WTC11 (cell line): ENCODE data around the gene PCSK2. TPM values are rescaled to one million over a fixed set of nuclear protein-coding genes. Genes with fewer than 3 reads are reported as not detected.
"Not testable (repeated sequence)": the region's sequence is repeated elsewhere in the genome, so short reads cannot be mapped to it uniquely, and the experiment has no call there.

ENCODE experiments used
- ATAC-seq: fragments of 200-7000 bp; cut with Tn5 transposase; 2 replicates; pipeline ENCODE4 v1.10.0; 2021; ENCODE audit warnings: mild to moderate bottlenecking, moderate library complexity
- CTCF ChIA-PET: fragments of 300-600 bp; sonication (Branson Sonifier 250); formaldehyde crosslinking; loops from one replicate; lab custom pipeline; 2021; ENCODE audit warnings: antibody characterized with exemption; lab: Charles Lee
- POLR2A ChIA-PET: fragments of 350-600 bp; sonication (Branson Sonifier 250); formaldehyde crosslinking; loops from one replicate; lab custom pipeline; 2021; ENCODE audit warnings: antibody characterized with exemption; lab: Charles Lee
- DNase-seq: peaks from one replicate; pipeline ENCODE4 v3.0.0; 2021; ENCODE audit warnings: low spot score
- H3K27ac Mint-ChIP-seq: 2 replicates; pipeline ENCODE4 v1.8.0; 2021; ENCODE audit warnings: mixed read lengths
- H3K27me3 Mint-ChIP-seq: 2 replicates; pipeline ENCODE4 v1.8.0; 2021; ENCODE audit warnings: low read depth, mild to moderate bottlenecking, moderate library complexity, mixed read lengths
- H3K36me3 Mint-ChIP-seq: 2 replicates; pipeline ENCODE4 v1.8.0; 2021; ENCODE audit warnings: mixed read lengths
- H3K4me1 Mint-ChIP-seq: 2 replicates; pipeline ENCODE4 v1.8.0; 2022; ENCODE audit warnings: mixed read lengths
- H3K4me3 Mint-ChIP-seq: 2 replicates; pipeline ENCODE4 v1.8.0; 2021; ENCODE audit warnings: mild to moderate bottlenecking, moderate library complexity, mixed read lengths
- H3K9me3 Mint-ChIP-seq: 2 replicates; pipeline ENCODE4 v1.8.0; 2021; ENCODE audit warnings: mixed read lengths
- E2F1 ChIP-seq: sonication (generic); formaldehyde crosslinking; IDR thresholded peaks from 2 replicates; pipeline ENCODE4 v1.8.0; 2022; ENCODE audit warnings: mild to moderate bottlenecking, missing genetic modification reagents
- ELF4 ChIP-seq: sonication (generic); formaldehyde crosslinking; IDR thresholded peaks from 2 replicates; pipeline ENCODE4 v1.8.1; 2022; ENCODE audit warnings: low read depth, mild to moderate bottlenecking, moderate library complexity, missing genetic modification reagents
- HMGA2 ChIP-seq: fragments of 250-450 bp; sonication (Bioruptor Pico); IDR thresholded peaks from 2 replicates; pipeline ENCODE4 v1.4.0; 2021; ENCODE audit warnings: mild to moderate bottlenecking, moderate library complexity
- IRF2 ChIP-seq: sonication (generic); formaldehyde crosslinking; IDR thresholded peaks from 2 replicates; pipeline ENCODE4 v1.8.0; 2022; ENCODE audit warnings: low read depth, missing genetic modification reagents, borderline replicate concordance
- MXD4 ChIP-seq: fragments of 250-450 bp; sonication (Bioruptor Pico); IDR thresholded peaks from 2 replicates; pipeline ENCODE4 v1.8.0; 2021; ENCODE audit warnings: mild to moderate bottlenecking, moderate library complexity, borderline replicate concordance
- MYBL2 ChIP-seq: sonication (generic); formaldehyde crosslinking; IDR thresholded peaks from 2 replicates; pipeline ENCODE4 v1.8.1; 2023; ENCODE audit warnings: mild to moderate bottlenecking, moderate library complexity, missing genetic modification reagents
- NFE2L1 ChIP-seq: sonication (generic); formaldehyde crosslinking; IDR thresholded peaks from 2 replicates; pipeline ENCODE4 v1.8.1; 2023; ENCODE audit warnings: missing genetic modification reagents
- NR2C2 ChIP-seq: sonication (generic); formaldehyde crosslinking; IDR thresholded peaks from 2 replicates; pipeline ENCODE4 v1.8.0; 2022; ENCODE audit warnings: mild to moderate bottlenecking, missing genetic modification reagents
- OVOL2 ChIP-seq: fragments of 250-450 bp; sonication (Bioruptor Pico); IDR thresholded peaks from 2 replicates; pipeline ENCODE4 v1.9.0; 2021; ENCODE audit warnings: mild to moderate bottlenecking, borderline replicate concordance
- SMAD3 ChIP-seq: sonication (generic); formaldehyde crosslinking; IDR thresholded peaks from 2 replicates; pipeline ENCODE4 v1.8.0; 2022; ENCODE audit warnings: missing genetic modification reagents, mild to moderate bottlenecking, borderline replicate concordance
- TCF7 ChIP-seq: sonication (generic); formaldehyde crosslinking; IDR thresholded peaks from 2 replicates; pipeline ENCODE4 v1.8.0; 2022; ENCODE audit warnings: mild to moderate bottlenecking, low read depth, missing genetic modification reagents, moderate library complexity
- TEAD1 ChIP-seq: sonication (generic); formaldehyde crosslinking; IDR thresholded peaks from 2 replicates; pipeline ENCODE4 v1.8.0; 2022; ENCODE audit warnings: mild to moderate bottlenecking, missing genetic modification reagents
- ZNF219 ChIP-seq: sonication (generic); formaldehyde crosslinking; IDR thresholded peaks from 2 replicates; pipeline ENCODE4 v1.8.0; 2023; ENCODE audit warnings: missing genetic modification reagents, mild to moderate bottlenecking, borderline replicate concordance
- ZNF396 ChIP-seq: fragments of 250-450 bp; sonication (Bioruptor Pico); IDR thresholded peaks from 2 replicates; pipeline ENCODE4 v1.8.0; 2021; ENCODE audit warnings: mild to moderate bottlenecking, moderate library complexity, borderline replicate concordance
- ZNF512 ChIP-seq: sonication (generic); formaldehyde crosslinking; IDR thresholded peaks from 2 replicates; pipeline ENCODE4 v1.8.1; 2022; ENCODE audit warnings: missing genetic modification reagents, borderline replicate concordance
- total RNA-seq: library from RNA; stranded (reverse); gene quantifications from 3 replicates; pipeline ENCODE4 v1.2.3, GENCODE V29; 2021
- TF ChIP-seq, protein P1 (sequence below): fragments of 250-450 bp; sonication (Bioruptor Pico); IDR thresholded peaks from 2 replicates; pipeline ENCODE4 v1.9.0; 2021; ENCODE audit warnings: mild to moderate bottlenecking, borderline replicate concordance
- TF ChIP-seq, protein P2 (sequence below): sonication (generic); formaldehyde crosslinking; IDR thresholded peaks from 2 replicates; pipeline ENCODE4 v1.8.0; 2023; ENCODE audit warnings: missing genetic modification reagents, mild to moderate bottlenecking, borderline replicate concordance
- TF ChIP-seq, protein P3 (sequence below): fragments of 250-450 bp; sonication (Bioruptor Pico); IDR thresholded peaks from 2 replicates; pipeline ENCODE4 v1.9.0; 2021; ENCODE audit warnings: mild to moderate bottlenecking

Gene PCSK2
- total RNA-seq, 1 experiment from 2014 or later = 0.74 TPM

DNA sequence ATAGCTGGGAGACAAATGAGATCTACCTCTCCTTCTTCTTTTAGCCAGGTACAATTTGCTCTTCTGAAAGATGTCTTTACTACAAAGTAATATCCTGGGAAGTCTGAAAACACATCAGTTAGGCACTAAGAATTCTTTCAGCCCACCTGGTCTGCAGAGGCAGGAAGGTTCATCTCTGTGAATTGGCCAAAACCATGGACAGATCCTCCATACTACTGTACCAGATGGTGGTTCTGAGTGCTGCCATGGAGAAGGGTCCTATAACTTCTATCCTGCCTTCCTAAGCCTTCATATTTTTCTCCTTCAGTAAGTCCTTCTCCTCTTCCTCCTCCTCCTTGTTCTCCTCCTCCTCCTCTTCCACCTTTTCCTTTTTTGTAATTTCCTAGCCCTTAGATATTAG, 11.7 kb upstream of the PCSK2 start:
- peaks cover 10% of the 10 kb centered on the region for H3K9me3 Mint-ChIP-seq
- ATAC-seq = no peak
- DNase-seq = no peak
- no peak for TF ChIP-seq MXD4 (CRISPR knock-in tag)
- no peak for TF ChIP-seq ZNF396
- TF ChIP-seq TEAD1 = no peak
- TF ChIP-seq OVOL2 (CRISPR knock-in tag) = no peak
- TF ChIP-seq NR2C2 = no peak
- no peak for TF ChIP-seq NFE2L1 (CRISPR knock-in tag)
- TF ChIP-seq, protein P1, sequence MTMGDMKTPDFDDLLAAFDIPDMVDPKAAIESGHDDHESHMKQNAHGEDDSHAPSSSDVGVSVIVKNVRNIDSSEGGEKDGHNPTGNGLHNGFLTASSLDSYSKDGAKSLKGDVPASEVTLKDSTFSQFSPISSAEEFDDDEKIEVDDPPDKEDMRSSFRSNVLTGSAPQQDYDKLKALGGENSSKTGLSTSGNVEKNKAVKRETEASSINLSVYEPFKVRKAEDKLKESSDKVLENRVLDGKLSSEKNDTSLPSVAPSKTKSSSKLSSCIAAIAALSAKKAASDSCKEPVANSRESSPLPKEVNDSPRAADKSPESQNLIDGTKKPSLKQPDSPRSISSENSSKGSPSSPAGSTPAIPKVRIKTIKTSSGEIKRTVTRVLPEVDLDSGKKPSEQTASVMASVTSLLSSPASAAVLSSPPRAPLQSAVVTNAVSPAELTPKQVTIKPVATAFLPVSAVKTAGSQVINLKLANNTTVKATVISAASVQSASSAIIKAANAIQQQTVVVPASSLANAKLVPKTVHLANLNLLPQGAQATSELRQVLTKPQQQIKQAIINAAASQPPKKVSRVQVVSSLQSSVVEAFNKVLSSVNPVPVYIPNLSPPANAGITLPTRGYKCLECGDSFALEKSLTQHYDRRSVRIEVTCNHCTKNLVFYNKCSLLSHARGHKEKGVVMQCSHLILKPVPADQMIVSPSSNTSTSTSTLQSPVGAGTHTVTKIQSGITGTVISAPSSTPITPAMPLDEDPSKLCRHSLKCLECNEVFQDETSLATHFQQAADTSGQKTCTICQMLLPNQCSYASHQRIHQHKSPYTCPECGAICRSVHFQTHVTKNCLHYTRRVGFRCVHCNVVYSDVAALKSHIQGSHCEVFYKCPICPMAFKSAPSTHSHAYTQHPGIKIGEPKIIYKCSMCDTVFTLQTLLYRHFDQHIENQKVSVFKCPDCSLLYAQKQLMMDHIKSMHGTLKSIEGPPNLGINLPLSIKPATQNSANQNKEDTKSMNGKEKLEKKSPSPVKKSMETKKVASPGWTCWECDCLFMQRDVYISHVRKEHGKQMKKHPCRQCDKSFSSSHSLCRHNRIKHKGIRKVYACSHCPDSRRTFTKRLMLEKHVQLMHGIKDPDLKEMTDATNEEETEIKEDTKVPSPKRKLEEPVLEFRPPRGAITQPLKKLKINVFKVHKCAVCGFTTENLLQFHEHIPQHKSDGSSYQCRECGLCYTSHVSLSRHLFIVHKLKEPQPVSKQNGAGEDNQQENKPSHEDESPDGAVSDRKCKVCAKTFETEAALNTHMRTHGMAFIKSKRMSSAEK (CRISPR knock-in tag) = no peak
- no peak for TF ChIP-seq IRF2
- TF ChIP-seq MYBL2 (CRISPR knock-in tag) = no peak
- no peak for TF ChIP-seq ZNF219
- no peak for TF ChIP-seq ZNF512 (CRISPR knock-in tag)
- no peak for TF ChIP-seq TCF7
- TF ChIP-seq HMGA2 (CRISPR knock-in tag) = no peak
- TF ChIP-seq, protein P2, sequence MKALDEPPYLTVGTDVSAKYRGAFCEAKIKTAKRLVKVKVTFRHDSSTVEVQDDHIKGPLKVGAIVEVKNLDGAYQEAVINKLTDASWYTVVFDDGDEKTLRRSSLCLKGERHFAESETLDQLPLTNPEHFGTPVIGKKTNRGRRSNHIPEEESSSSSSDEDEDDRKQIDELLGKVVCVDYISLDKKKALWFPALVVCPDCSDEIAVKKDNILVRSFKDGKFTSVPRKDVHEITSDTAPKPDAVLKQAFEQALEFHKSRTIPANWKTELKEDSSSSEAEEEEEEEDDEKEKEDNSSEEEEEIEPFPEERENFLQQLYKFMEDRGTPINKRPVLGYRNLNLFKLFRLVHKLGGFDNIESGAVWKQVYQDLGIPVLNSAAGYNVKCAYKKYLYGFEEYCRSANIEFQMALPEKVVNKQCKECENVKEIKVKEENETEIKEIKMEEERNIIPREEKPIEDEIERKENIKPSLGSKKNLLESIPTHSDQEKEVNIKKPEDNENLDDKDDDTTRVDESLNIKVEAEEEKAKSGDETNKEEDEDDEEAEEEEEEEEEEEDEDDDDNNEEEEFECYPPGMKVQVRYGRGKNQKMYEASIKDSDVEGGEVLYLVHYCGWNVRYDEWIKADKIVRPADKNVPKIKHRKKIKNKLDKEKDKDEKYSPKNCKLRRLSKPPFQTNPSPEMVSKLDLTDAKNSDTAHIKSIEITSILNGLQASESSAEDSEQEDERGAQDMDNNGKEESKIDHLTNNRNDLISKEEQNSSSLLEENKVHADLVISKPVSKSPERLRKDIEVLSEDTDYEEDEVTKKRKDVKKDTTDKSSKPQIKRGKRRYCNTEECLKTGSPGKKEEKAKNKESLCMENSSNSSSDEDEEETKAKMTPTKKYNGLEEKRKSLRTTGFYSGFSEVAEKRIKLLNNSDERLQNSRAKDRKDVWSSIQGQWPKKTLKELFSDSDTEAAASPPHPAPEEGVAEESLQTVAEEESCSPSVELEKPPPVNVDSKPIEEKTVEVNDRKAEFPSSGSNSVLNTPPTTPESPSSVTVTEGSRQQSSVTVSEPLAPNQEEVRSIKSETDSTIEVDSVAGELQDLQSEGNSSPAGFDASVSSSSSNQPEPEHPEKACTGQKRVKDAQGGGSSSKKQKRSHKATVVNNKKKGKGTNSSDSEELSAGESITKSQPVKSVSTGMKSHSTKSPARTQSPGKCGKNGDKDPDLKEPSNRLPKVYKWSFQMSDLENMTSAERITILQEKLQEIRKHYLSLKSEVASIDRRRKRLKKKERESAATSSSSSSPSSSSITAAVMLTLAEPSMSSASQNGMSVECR (CRISPR knock-in tag) = no peak
- TF ChIP-seq SMAD3 = no peak
- no peak for TF ChIP-seq E2F1
- TF ChIP-seq, protein P3, sequence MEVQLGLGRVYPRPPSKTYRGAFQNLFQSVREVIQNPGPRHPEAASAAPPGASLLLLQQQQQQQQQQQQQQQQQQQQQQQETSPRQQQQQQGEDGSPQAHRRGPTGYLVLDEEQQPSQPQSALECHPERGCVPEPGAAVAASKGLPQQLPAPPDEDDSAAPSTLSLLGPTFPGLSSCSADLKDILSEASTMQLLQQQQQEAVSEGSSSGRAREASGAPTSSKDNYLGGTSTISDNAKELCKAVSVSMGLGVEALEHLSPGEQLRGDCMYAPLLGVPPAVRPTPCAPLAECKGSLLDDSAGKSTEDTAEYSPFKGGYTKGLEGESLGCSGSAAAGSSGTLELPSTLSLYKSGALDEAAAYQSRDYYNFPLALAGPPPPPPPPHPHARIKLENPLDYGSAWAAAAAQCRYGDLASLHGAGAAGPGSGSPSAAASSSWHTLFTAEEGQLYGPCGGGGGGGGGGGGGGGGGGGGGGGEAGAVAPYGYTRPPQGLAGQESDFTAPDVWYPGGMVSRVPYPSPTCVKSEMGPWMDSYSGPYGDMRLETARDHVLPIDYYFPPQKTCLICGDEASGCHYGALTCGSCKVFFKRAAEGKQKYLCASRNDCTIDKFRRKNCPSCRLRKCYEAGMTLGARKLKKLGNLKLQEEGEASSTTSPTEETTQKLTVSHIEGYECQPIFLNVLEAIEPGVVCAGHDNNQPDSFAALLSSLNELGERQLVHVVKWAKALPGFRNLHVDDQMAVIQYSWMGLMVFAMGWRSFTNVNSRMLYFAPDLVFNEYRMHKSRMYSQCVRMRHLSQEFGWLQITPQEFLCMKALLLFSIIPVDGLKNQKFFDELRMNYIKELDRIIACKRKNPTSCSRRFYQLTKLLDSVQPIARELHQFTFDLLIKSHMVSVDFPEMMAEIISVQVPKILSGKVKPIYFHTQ (CRISPR knock-in tag) = no peak
- TF ChIP-seq ELF4 (CRISPR knock-in tag) = no peak
- H3K4me1 Mint-ChIP-seq = no peaks in the 10 kb centered on the region
- H3K27me3 Mint-ChIP-seq = no peaks in the 10 kb centered on the region; the same call in 1 of the 2 replicates
- no peak overlapping the region for H3K4me3 Mint-ChIP-seq
- no peak overlapping the region for H3K27ac Mint-ChIP-seq
- ChIA-PET POLR2A (no interaction called here), CTCF (no interaction called here)
- H3K36me3 Mint-ChIP-seq = no peaks in the 10 kb centered on the region

GRCh38 chr20:17219856-17220255, 7.0 kb upstream of the PCSK2 start:
- CTCF ChIA-PET, H3K4me1 Mint-ChIP-seq, ATAC-seq, H3K36me3 Mint-ChIP-seq, H3K4me3 Mint-ChIP-seq, H3K9me3 Mint-ChIP-seq, DNase-seq, H3K27ac Mint-ChIP-seq, POLR2A ChIA-PET: not testable (repeated sequence)
- H3K27me3 Mint-ChIP-seq = peaks cover 24% of the 10 kb centered on the region
